A673 (cell line): ENCODE measurements around the gene DSTN.

Source experiments
- CTCF ChIP-seq: fragments of 300-800, 200-600 bp; sonication (generic); conservative IDR thresholded peaks from 2 replicates; pipeline ENCODE4 v1.5.1; 2017; ENCODE audit warnings: low read depth, mild to moderate bottlenecking, antibody characterized with exemption, low read length, moderate library complexity, mixed read lengths
- EZH2 ChIP-seq: fragments of 200-600 bp; sonication (generic); IDR thresholded peaks from 2 replicates; pipeline ENCODE4 v1.6.1; 2017; ENCODE audit warnings: borderline replicate concordance, low read depth, mild to moderate bottlenecking, mixed read lengths, antibody characterized with exemption, low read length; ENCODE audit not compliant: poor library complexity, severe bottlenecking

- TF ChIP-seq CTCF (no peak), EZH2 (no peak)
Measured at GRCh38 chr20:17593902-17594301, 24.0 kb downstream of the DSTN start.
